ENCODE data around the gene AXIN2. TPM values are rescaled to one million over a fixed set of nuclear protein-coding genes. Genes with fewer than 3 reads are reported as not detected.

AXIN2 gene
- total and polyA plus RNA-seq, 9 donors = 17.2 to 75.7 (median 26.9) TPM

DNA sequence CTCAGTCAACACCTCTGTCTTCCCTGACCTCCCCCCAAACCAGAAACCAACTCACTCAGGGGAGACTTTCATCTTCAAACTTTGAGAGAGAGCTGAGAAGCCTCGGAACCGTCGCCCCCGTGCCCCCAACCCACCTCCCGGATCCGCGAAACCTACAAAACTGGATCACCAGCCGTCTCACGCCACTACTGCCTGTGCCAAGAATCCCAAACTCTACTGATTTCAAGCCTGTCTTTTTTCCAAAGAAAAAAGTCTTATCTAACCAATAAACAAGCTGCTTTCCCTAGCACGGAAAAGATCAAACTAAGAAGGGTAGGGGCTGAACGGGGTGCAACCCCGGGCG lies 2.0 kb downstream of the AXIN2 start:
- DNase-seq = no peak

GRCh38 chr17:65558683-65559460 lies 2.6 kb downstream of the AXIN2 start:
- DNase-seq = peak in 2 of 5 donors; percentile 37 to 42
- intact Hi-C loops (cut with DNase I) = loop anchor here in 2 of 4 donors (5.0 to 10.0 kb wide), 4 partner anchors 94 to 606 kb away; no protein-coding TSS in a partner anchor
- Histone ChIP-seq H3K36me3 (no peaks in the 10 kb centered on the region), H3K27ac (peak overlapping the region in 1 of 2 donors; percentile 92), H3K27me3 (no peaks in the 10 kb centered on the region), H3K9me3 (no peaks in the 10 kb centered on the region), H3K4me3 (peak overlapping the region; percentile 86), H3K4me1 (ENCODE audit: insufficient read depth) (peaks cover 25% of the 10 kb centered on the region)
- WGBS, 3 donors = 3 to 4% (median 4%) methylated on average over 29 of the region's 29 CpGs
- TF ChIP-seq POLR2A (IDR thresholded peaks at IDR 0.05) = no peak
- TF ChIP-seq, protein P1, sequence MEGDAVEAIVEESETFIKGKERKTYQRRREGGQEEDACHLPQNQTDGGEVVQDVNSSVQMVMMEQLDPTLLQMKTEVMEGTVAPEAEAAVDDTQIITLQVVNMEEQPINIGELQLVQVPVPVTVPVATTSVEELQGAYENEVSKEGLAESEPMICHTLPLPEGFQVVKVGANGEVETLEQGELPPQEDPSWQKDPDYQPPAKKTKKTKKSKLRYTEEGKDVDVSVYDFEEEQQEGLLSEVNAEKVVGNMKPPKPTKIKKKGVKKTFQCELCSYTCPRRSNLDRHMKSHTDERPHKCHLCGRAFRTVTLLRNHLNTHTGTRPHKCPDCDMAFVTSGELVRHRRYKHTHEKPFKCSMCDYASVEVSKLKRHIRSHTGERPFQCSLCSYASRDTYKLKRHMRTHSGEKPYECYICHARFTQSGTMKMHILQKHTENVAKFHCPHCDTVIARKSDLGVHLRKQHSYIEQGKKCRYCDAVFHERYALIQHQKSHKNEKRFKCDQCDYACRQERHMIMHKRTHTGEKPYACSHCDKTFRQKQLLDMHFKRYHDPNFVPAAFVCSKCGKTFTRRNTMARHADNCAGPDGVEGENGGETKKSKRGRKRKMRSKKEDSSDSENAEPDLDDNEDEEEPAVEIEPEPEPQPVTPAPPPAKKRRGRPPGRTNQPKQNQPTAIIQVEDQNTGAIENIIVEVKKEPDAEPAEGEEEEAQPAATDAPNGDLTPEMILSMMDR (IDR thresholded peaks at IDR 0.05) = no peak
- no peak for TF ChIP-seq EP300 (IDR thresholded peaks at IDR 0.05)

More for the DNA sequence above, 2.0 kb downstream of the AXIN2 start:
- TF ChIP-seq, protein P1 (IDR thresholded peaks at IDR 0.05) = no peak
- TF ChIP-seq EP300 (IDR thresholded peaks at IDR 0.05) (no peak), POLR2A (IDR thresholded peaks at IDR 0.05) (no peak)
- intact Hi-C loops (cut with DNase I) = loop anchor here in 2 of 4 donors (5.0 to 10.0 kb wide), 4 partner anchors 95 to 605 kb away; no protein-coding TSS in a partner anchor
- Histone ChIP-seq H3K4me1 (ENCODE audit: insufficient read depth) (peaks cover 24% of the 10 kb centered on the region), H3K4me3 (peak overlapping the region; percentile 86), H3K36me3 (no peaks in the 10 kb centered on the region), H3K9me3 (no peaks in the 10 kb centered on the region), H3K27me3 (no peaks in the 10 kb centered on the region), H3K27ac (peak overlapping the region; percentile 92 to 96)
- 0 to 2% (median 1%) methylated on average over 13 of the region's 13 CpGs for WGBS, 3 donors

DNA sequence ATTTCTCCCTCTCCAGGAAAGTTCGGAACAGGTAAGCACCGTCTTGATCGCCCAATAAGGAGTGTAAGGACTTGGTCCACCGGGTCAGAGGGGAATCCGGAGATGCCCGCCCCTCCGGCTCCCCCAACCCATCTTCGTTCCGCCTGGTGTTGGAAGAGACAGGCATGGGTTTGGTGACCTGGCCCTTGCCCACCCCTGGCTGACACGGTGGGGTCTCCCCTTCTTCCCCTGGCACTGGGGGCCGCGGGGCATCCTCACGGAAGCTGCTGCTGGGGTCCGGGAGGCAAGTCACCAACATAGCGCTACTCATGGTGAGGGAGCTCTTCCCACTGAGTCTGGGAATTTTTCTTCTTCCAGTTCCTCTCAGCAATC lies 3.2 kb downstream of the AXIN2 start:
- Histone ChIP-seq H3K27ac (no peak overlapping the region), H3K27me3 (no peaks in the 10 kb centered on the region), H3K4me1 (ENCODE audit: insufficient read depth) (peaks cover 27% of the 10 kb centered on the region), H3K9me3 (no peaks in the 10 kb centered on the region), H3K4me3 (peak overlapping the region; percentile 86), H3K36me3 (no peaks in the 10 kb centered on the region)
- WGBS, 3 donors = 45 to 52% (median 48%) methylated on average over 15 of the region's 15 CpGs
- peak in 1 of 5 donors; percentile 38 for DNase-seq
- intact Hi-C loops (cut with DNase I) = loop anchor here in 2 of 4 donors (5.0 to 10.0 kb wide), 4 partner anchors 93 to 607 kb away; no protein-coding TSS in a partner anchor
- TF ChIP-seq POLR2A (IDR thresholded peaks at IDR 0.05) = no peak
- TF ChIP-seq, protein P1 (IDR thresholded peaks at IDR 0.05) = no peak
- no peak for TF ChIP-seq EP300 (IDR thresholded peaks at IDR 0.05)

DNA sequence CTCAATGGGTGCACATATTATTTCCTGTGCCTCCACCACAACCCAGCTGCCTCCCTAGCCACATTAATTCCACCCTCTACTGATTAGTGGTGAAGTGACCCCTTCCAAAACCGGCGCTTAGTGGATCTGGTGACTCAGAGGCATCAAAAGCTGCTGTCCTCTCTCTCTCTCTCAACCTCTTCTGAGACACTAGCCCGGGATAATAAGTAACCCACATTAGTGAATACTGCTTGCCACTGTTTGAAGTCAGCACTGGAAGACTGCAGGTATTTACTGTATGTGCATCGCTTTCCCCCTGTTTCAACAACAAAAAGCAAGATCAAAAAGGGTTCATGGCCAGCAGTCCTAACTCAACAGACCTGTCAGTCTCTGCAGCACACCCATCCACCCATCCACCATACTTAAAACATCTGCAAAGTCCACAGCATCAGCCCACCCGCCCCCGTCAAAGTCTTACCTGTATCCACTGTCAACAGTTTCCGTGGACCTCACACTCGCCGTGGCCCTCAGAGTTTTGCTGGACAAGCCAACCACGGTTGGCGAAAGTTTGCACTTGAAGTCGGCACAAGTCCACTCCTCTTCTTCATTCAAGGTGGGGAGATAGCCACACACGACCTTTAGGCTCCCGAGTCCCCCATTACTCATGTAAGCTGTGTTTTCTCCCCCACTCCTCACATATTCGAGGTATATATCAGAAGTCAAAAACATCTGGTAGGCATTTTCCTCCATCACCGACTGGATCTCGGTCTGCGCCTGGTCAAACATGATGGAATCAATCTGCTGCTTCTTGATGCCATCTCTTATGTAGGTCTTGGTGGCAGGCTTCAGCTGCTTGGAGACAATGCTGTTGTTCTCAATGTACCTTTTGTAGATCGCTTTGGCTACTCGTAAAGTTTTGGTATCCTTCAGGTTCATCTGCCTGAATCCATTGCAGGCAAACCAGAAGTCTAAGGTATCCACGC lies 3.8 kb downstream of the AXIN2 start:
- 59 to 68% (median 66%) methylated on average over 21 of the region's 21 CpGs for WGBS, 3 donors
- peaks cover 27% of the 10 kb centered on the region for H3K4me1 ChIP-seq (ENCODE audit: insufficient read depth)
- no peaks in the 10 kb centered on the region for H3K36me3 ChIP-seq
- H3K4me3 ChIP-seq = peak overlapping the region; percentile 86
- H3K27ac ChIP-seq = no peak overlapping the region
- H3K27me3 ChIP-seq = no peaks in the 10 kb centered on the region
- TF ChIP-seq, protein P1 (IDR thresholded peaks at IDR 0.05) = no peak
- TF ChIP-seq EP300 (IDR thresholded peaks at IDR 0.05) (no peak), POLR2A (IDR thresholded peaks at IDR 0.05) (no peak)
- no peaks in the 10 kb centered on the region for H3K9me3 ChIP-seq
- intact Hi-C loops (cut with DNase I) = loop anchor here in 2 of 4 donors (5.0 to 10.0 kb wide), 4 partner anchors 93 to 607 kb away; no protein-coding TSS in a partner anchor
- no peak for DNase-seq

Data from ovary (tissue), 9 donors.